H1 (cell line): ENCODE results near the gene SNRNP70. TPM values are rescaled to one million over a fixed set of nuclear protein-coding genes. Genes with fewer than 3 reads are reported as not detected.

Experiments
- CTBP2 ChIP-seq: IDR thresholded peaks from 2 replicates; pipeline ENCODE4 v1.7.0; 2011; ENCODE audit warnings: borderline replicate concordance, mild to moderate bottlenecking, moderate library complexity, mixed read lengths, low read length; ENCODE audit not compliant: insufficient read depth, insufficient read length
- EZH2 ChIP-seq: fragments of 200-600 bp; sonication (generic); IDR thresholded peaks from 2 replicates; pipeline ENCODE4 v1.7.1; 2012; ENCODE audit warnings: low read depth, mild to moderate bottlenecking, moderate library complexity, low read length, inconsistent platforms; ENCODE audit not compliant: severe bottlenecking
- JUND ChIP-seq: IDR thresholded peaks from 2 replicates; pipeline ENCODE4 v1.6.1; 2011; ENCODE audit warnings: mild to moderate bottlenecking, improper control_type of control experiment, low read length
- KDM1A ChIP-seq: fragments of 200-600, 300-600 bp; sonication (generic); IDR thresholded peaks from 2 replicates; pipeline ENCODE4 v1.7.1; 2016; ENCODE audit warnings: mild to moderate bottlenecking, low read length, borderline replicate concordance
- polyA plus RNA-seq, 7 experiments: library from polyadenylated mRNA; depleted of rRNA in 3 of 7; stranded (reverse) in 5 of 7; unstranded in 2 of 7; fragments of >200 nt in 5 of 7; fragments of 200-250 nt in 2 of 7; gene quantifications; 1 replicate in 5 of 7; 2 replicates in 1 of 7; 4 replicates in 1 of 7; pipeline versions ENCODE4 v1.2.1 to v1.2.3, GENCODE V29; 2011 to 2013; ENCODE audit warnings: missing spikeins in 2 of 7, mixed read lengths in 2 of 7
- total RNA-seq: library from RNA; stranded (reverse); fragmentation: NEBNext Ultra II Directional; extraction: Animal tissue kit (Norgen Biotek cat#: 25700); gene quantifications from 2 replicates; pipeline ENCODE4 v1.2.1, GENCODE V29; 2021

The SNRNP70 gene
- total and polyA plus RNA-seq, 2 of the 8 experiments (the other 6 are each of a cell fraction or from before 2014, with no cell fraction given): 231 to 235 TPM

- TF ChIP-seq KDM1A: peak; percentile 58; the same call in 1 of the 2 replicates
- peak; percentile 45 for TF ChIP-seq EZH2
- no peak for TF ChIP-seq JUND
- peak; percentile 45 for TF ChIP-seq CTBP2
- TF ChIP-seq, all 59 proteins: peak for 9
These were observed 34.4 kb downstream of the SNRNP70 start, which contains the start of gene PPFIA3 (continued) for GRCh38 chr19:49119411-49120324.
